Tibial nerve (tissue), 4 donors: ENCODE data around the gene NUDT6. TPM values are rescaled to one million over a fixed set of nuclear protein-coding genes. Genes with fewer than 3 reads are reported as not detected.
"Not testable (repeated sequence)": the region's sequence is repeated elsewhere in the genome, so short reads cannot be mapped to it uniquely, and the experiment has no call there.

Experiments used
- DNase-seq, 2 donors: peaks; one replicate each; pipeline ENCODE4 v3.0.0-alpha.2; 2019; ENCODE audit warnings: low spot score in 2 of 2
- H3K27ac ChIP-seq, 4 donors: fragments of 200-600 bp; sonication (generic) in 3 of 4; one replicate each; pipeline ENCODE4 v1.5.1; 2017 to 2019; ENCODE audit warnings: mild to moderate bottlenecking in 1 of 4
- H3K27me3 ChIP-seq, 2 donors: fragments of 200-600 bp; sonication (generic) in 1 of 2; one replicate each; pipeline versions ENCODE4 v1.5.1 to v1.6.0; 2017 to 2019
- H3K36me3 ChIP-seq, 3 donors: fragments of 200-600 bp; sonication (generic); one replicate each; pipeline ENCODE4 v1.5.1; 2018 to 2019
- H3K4me1 ChIP-seq, 4 donors: fragments of 200-600 bp; sonication (generic) in 3 of 4; one replicate each; pipeline ENCODE4 v1.5.1; 2017 to 2019
- H3K4me3 ChIP-seq, 4 donors: fragments of 200-600 bp; sonication (generic) in 3 of 4; one replicate each; pipeline ENCODE4 v1.5.1; 2017 to 2019; ENCODE audit warnings: mild to moderate bottlenecking in 1 of 4, moderate library complexity in 1 of 4
- H3K9me3 ChIP-seq, 4 donors: fragments of 200-600 bp; sonication (generic) in 3 of 4; one replicate each; pipeline ENCODE4 v1.5.1; 2017 to 2019
- EP300 ChIP-seq, 2 donors: sonication (generic); formaldehyde crosslinking; IDR thresholded peaks; one replicate each; pipeline ENCODE4 v1.6.1; 2017; ENCODE audit warnings: antibody characterized with exemption in 2 of 2, mild to moderate bottlenecking in 1 of 2
- POLR2A ChIP-seq, 2 donors: fragments of 450-650 bp; IDR thresholded peaks; one replicate each; pipeline ENCODE4 v1.6.1; 2017; ENCODE audit warnings: antibody characterized with exemption in 2 of 2, mild to moderate bottlenecking in 2 of 2, moderate library complexity in 2 of 2
- WGBS, 2 donors: methylation state at CpG; one replicate each; pipeline ENCODE4 v1.1.5; 2018; 5-methylcytosine and 5-hydroxymethylcytosine counted together
- total RNA-seq, 4 donors: library from RNA; depleted of rRNA; stranded (reverse); fragments of >200 nt; gene quantifications; one replicate each; pipeline ENCODE4 v1.1.0, GENCODE V29; 2016
- TF ChIP-seq, protein P1 (sequence below), 5 experiments: fragments of 200-600 bp in 3 of 5; fragments of 450-650 bp in 2 of 5; sonication (generic) in 3 of 5; IDR thresholded peaks; one replicate each; pipeline ENCODE4 v1.5.1; 2016 to 2019; ENCODE audit warnings: antibody characterized with exemption in 5 of 5, mild to moderate bottlenecking in 3 of 5, moderate library complexity in 2 of 5

NUDT6 gene
- total RNA-seq, 4 donors from 2014 or later, result 8.7 to 20.1 (median 11.0) TPM

DNA sequence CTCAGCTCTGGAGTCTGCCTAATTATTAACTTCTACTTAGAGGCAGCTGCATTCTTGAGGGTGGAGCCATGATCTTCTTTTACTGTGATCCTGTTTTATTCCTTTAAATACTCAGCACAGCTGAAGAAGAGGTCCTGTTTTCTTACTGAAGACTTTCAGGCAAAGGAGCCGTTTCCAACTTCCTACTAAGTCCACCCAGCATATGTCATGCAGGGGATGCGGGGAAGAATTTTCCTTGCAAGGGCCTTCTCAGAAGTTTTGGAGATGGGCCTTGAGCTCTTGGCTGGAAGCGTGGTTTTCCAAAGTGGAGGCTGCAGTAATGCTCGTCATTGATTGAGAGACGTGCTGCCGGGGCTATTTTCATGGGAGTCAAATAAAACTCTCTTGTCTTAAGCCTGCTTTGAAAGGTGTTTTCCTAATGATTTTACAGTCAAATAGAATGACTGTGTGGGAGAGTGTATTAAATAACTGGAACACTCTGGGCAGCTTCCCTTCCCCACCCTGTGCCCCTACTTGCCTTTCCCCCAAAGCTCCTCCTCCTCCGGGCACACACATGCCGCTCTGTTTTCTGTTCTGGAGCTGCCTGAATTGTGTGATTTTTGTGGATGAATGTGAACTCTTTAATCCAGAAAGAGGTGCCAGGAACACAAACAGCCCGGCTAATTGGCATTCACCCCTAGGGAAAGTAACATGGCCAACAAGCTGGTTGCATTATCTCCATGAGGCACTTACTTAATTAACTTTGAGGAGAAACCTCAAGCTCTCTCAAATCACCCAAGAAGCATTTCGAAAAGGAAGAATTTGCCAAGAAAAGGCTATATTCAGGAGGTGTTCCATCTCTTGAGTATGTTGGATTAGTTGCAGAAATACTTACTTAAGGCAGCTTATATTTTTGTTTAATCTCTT, 67.7 kb downstream of the NUDT6 start:
- no peaks in the 10 kb centered on the region for H3K27me3 ChIP-seq
- H3K9me3 ChIP-seq, result no peaks in the 10 kb centered on the region
- H3K4me3 ChIP-seq, result peak overlapping the region in 2 of 4 donors; percentile 1 to 26
- 33 to 34% methylated on average over 10 of the region's 10 CpGs for WGBS, 2 donors
- H3K36me3 ChIP-seq, result no peaks in the 10 kb centered on the region
- peak overlapping the region; percentile 55 to 82 (median 73) for H3K27ac ChIP-seq
- H3K4me1 ChIP-seq, result peaks cover 0 to 75% (median 19%) of the 10 kb centered on the region in 4 donors
- DNase-seq, result no peak
- no peak for TF ChIP-seq POLR2A (IDR thresholded peaks at IDR 0.05)
- peak in 1 of 2 donors; percentile 55 for TF ChIP-seq EP300 (IDR thresholded peaks at IDR 0.05)
- TF ChIP-seq, protein P1, sequence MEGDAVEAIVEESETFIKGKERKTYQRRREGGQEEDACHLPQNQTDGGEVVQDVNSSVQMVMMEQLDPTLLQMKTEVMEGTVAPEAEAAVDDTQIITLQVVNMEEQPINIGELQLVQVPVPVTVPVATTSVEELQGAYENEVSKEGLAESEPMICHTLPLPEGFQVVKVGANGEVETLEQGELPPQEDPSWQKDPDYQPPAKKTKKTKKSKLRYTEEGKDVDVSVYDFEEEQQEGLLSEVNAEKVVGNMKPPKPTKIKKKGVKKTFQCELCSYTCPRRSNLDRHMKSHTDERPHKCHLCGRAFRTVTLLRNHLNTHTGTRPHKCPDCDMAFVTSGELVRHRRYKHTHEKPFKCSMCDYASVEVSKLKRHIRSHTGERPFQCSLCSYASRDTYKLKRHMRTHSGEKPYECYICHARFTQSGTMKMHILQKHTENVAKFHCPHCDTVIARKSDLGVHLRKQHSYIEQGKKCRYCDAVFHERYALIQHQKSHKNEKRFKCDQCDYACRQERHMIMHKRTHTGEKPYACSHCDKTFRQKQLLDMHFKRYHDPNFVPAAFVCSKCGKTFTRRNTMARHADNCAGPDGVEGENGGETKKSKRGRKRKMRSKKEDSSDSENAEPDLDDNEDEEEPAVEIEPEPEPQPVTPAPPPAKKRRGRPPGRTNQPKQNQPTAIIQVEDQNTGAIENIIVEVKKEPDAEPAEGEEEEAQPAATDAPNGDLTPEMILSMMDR (IDR thresholded peaks at IDR 0.05), result no peak

DNA sequence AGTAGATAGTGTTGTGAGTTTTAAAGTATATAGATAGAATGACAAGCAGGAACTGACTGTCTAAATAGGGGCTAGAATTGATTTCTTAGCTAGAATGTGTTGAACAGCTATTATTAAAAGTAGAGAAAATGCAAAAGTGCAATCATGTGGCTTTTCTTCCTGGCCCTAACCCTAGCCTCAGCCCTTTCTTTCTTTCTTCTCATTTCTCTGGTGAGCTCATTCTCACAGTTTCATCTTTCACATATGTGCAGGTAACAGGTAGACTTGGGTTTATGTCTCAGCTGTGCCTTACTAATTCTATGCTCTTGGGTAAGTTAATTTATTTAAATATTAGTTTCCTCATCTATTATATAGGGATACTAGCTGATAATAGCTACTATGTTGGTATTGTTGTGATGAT, 70.8 kb downstream of the NUDT6 start:
- no peak for TF ChIP-seq POLR2A (IDR thresholded peaks at IDR 0.05)
- TF ChIP-seq, protein P1 (IDR thresholded peaks at IDR 0.05), result no peak
- no peak for TF ChIP-seq EP300 (IDR thresholded peaks at IDR 0.05)
- no peaks in the 10 kb centered on the region for H3K36me3 ChIP-seq
- H3K4me1 ChIP-seq, result peaks cover 0 to 52% (median 15%) of the 10 kb centered on the region in 4 donors
- no peak for DNase-seq
- no peaks in the 10 kb centered on the region for H3K27me3 ChIP-seq
- peak overlapping the region in 1 of 4 donors; percentile 82 for H3K27ac ChIP-seq
- no peak overlapping the region for H3K4me3 ChIP-seq
- no peaks in the 10 kb centered on the region for H3K9me3 ChIP-seq

DNA sequence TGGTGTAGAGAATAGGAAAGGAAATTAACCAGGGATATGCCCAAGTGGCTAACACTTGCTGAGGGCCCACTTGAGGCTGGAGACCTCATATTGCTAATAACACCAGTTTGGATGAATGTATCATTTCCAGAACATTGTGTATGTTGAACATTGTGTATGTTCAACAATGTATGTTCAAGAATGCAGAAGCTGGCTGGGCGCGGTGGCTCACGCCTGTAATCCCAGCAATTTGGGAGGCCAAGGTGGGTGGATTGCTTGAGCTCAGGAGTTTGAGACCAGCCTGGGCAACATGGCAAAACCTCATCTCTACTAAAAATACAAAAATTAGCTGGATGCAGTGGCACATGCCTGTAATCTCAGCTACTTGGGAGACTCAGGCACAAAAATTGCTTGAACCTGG, 72.6 kb downstream of the NUDT6 start:
- peaks cover 0 to 47% (median 7%) of the 10 kb centered on the region in 4 donors for H3K4me1 ChIP-seq
- not testable (repeated sequence) for H3K36me3 ChIP-seq, DNase-seq, H3K27ac ChIP-seq, H3K4me3 ChIP-seq, H3K27me3 ChIP-seq, H3K9me3 ChIP-seq
- WGBS, 2 donors, result 97 to 100% methylated on average over 3 of the region's 3 CpGs

DNA sequence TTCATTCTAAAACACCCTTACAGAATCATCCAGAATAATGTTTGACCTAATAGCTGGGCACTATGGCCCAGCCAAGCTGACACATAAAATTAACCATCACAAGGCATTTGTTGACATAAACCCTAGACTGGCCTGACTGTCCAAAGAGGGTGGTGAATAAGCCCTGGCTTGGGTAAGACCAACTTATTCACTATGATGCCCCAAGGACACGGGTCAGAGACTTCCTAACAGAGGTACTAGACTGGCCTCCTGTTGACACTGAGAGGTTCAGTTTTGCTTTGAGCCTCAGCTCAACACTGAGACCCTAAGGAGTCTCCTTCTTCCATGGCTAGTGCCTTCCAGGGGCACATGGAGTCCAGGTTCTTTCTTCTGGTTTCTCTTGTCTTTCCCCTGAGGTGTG, 74.5 kb downstream of the NUDT6 start:
- peaks cover 0 to 36% (median 0%) of the 10 kb centered on the region in 4 donors for H3K4me1 ChIP-seq

DNA sequence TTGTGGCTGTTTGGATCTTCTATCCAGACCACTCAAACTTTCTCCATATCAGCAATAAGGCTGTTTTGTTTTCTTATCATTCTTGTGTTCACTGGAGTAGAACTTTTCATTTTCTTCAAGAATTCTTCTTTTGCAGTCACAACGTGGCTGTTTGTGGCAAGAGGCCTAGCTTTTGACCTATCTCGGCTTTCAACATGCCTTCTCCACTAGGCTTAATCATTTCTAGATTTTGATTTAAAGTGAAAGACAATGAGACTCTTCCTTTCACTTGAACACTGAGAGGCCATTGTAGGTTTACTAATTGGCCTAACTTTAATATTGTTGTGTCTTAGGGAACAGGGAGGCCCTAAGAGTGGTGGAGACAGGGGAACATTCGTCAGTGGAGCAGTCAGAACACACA, 76.6 kb downstream of the NUDT6 start:
- Histone ChIP-seq H3K4me3 (no peak overlapping the region), H3K9me3 (no peaks in the 10 kb centered on the region), H3K27me3 (no peaks in the 10 kb centered on the region), H3K4me1 (peaks cover 0 to 41% (median 0%) of the 10 kb centered on the region in 4 donors), H3K36me3 (no peaks in the 10 kb centered on the region), H3K27ac (peak overlapping the region in 1 of 4 donors; percentile 26)
- no peak for DNase-seq
- 31 to 55% methylated on average over 3 of the region's 3 CpGs for WGBS, 2 donors
- no peak for TF ChIP-seq EP300 (IDR thresholded peaks at IDR 0.05)
- TF ChIP-seq, protein P1 (IDR thresholded peaks at IDR 0.05), result no peak
- TF ChIP-seq POLR2A (IDR thresholded peaks at IDR 0.05), result no peak

More for the DNA sequence above, 74.5 kb downstream of the NUDT6 start:
- no peak for DNase-seq
- H3K36me3 ChIP-seq, result no peaks in the 10 kb centered on the region
- no peaks in the 10 kb centered on the region for H3K9me3 ChIP-seq
- H3K27me3 ChIP-seq, result no peaks in the 10 kb centered on the region
- no peak overlapping the region for H3K4me3 ChIP-seq
- no peak overlapping the region for H3K27ac ChIP-seq
- no peak for TF ChIP-seq POLR2A (IDR thresholded peaks at IDR 0.05)
- WGBS, 2 donors, result 73 to 100% methylated on average over 1 of the region's 1 CpG

DNA sequence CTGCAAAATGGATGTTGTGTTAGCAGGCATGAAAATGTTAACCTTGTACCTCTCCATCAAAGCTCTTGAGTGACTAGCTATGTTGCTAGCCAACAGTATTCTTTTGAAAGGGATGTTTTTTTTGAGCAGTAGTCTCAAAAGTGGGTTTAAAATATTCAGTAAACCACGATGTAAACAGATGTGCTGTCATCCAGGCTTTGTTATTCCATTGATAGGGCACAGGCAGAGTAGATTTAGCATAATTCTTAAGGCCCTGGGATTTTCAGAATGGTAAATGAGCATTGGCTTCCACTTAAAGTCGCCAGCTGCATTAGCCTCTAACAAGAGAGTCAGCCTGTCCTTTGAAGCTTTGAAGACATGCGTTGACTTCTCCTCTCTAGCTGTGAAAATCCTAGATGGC, 77.3 kb downstream of the NUDT6 start:
- peak overlapping the region in 1 of 4 donors; percentile 26 for H3K27ac ChIP-seq
- peaks cover 0 to 6% (median 0%) of the 10 kb centered on the region in 3 donors for H3K36me3 ChIP-seq
- no peak overlapping the region for H3K4me3 ChIP-seq
- no peaks in the 10 kb centered on the region for H3K27me3 ChIP-seq
- 82 to 89% methylated on average over 3 of the region's 3 CpGs for WGBS, 2 donors
- no peaks in the 10 kb centered on the region for H3K9me3 ChIP-seq
- no peak for DNase-seq
- TF ChIP-seq POLR2A (IDR thresholded peaks at IDR 0.05) (no peak), EP300 (IDR thresholded peaks at IDR 0.05) (no peak)
- TF ChIP-seq, protein P1 (IDR thresholded peaks at IDR 0.05), result no peak
- peaks cover 0 to 48% (median 0%) of the 10 kb centered on the region in 4 donors for H3K4me1 ChIP-seq

DNA sequence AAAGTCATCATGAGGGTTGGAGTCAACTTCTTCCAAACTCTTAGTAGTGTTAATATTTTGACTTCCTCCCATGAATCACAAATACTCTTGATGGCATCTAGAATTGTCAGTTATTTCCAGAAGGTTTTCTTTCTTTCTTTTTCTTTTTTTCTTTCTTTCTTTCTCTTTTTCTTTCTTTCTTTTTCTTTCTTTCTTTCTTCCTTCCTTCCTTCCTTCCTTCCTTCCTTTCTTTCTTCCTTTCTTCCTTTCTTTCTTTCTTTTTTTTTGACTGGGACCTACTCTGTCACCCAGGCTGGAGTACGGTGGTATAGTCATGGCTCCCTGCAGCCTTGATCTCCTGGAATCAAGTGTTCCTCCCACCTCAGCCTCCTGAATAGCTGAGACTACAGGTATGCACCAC, 78.0 kb downstream of the NUDT6 start:
- not testable (repeated sequence) for H3K4me3 ChIP-seq, H3K9me3 ChIP-seq, DNase-seq, H3K27me3 ChIP-seq, H3K27ac ChIP-seq
- Histone ChIP-seq H3K4me1 (peaks cover 0 to 49% (median 0%) of the 10 kb centered on the region in 4 donors), H3K36me3 (peaks cover 0 to 13% (median 0%) of the 10 kb centered on the region in 3 donors)
- WGBS, 2 donors, result 100% methylated on average over 1 of the region's 1 CpG
